Thoracic aorta (tissue), 2 donors: ENCODE measurements around the gene IRF3. TPM values are rescaled to one million over a fixed set of nuclear protein-coding genes. Genes with fewer than 3 reads are reported as not detected.

Experiments
- ATAC-seq: fragments of 150-250 bp; one replicate; pipeline ENCODE4 v1.8.0; 2017; ENCODE audit warnings: low read depth; ENCODE audit not compliant: insufficient number of reproducible peaks, low FRiP score
- DNase-seq: peaks from one replicate; pipeline ENCODE4 v3.0.0-alpha.2; 2020; ENCODE audit warnings: low spot score
- H3K27ac ChIP-seq, 2 donors: fragments of 200-600 bp; sonication (generic); 1 replicate in 1 of 2; 2 replicates in 1 of 2; pipeline ENCODE4 v1.5.1; 2016; ENCODE audit warnings: mild to moderate bottlenecking in 2 of 2, moderate library complexity in 2 of 2
- H3K27me3 ChIP-seq: fragments of 200-600 bp; sonication (generic); replicated peaks from 2 replicates; pipeline ENCODE4 v1.6.0; 2016; ENCODE audit warnings: mild to moderate bottlenecking; ENCODE audit not compliant: insufficient read depth
- H3K36me3 ChIP-seq: fragments of 200-600 bp; sonication (generic); one replicate; pipeline ENCODE4 v1.5.1; 2016
- H3K4me1 ChIP-seq, 2 donors: fragments of 200-600 bp; sonication (generic); 1 replicate in 1 of 2; 2 replicates in 1 of 2; pipeline versions ENCODE4 v1.5.1 to v1.6.0; 2016; ENCODE audit warnings: low read depth in 2 of 2, mild to moderate bottlenecking in 1 of 2; ENCODE audit not compliant: control insufficient read depth in 1 of 2
- H3K4me3 ChIP-seq: fragments of 200-600 bp; sonication (generic); 2 replicates; pipeline ENCODE4 v1.5.1; 2016; ENCODE audit warnings: mild to moderate bottlenecking
- H3K9me3 ChIP-seq: fragments of 200-600 bp; sonication (generic); 2 replicates; pipeline ENCODE4 v1.5.1; 2016
- total RNA-seq, 2 donors: library from RNA; depleted of rRNA; stranded (reverse); fragments of >200 nt; gene quantifications; one replicate each; pipeline versions ENCODE4 v1.1.0 to v1.2.3, GENCODE V29; 2016
- TF ChIP-seq, protein P1 (sequence below): fragments of 200-600 bp; sonication (generic); IDR thresholded peaks from one replicate; pipeline ENCODE4 v1.5.1; 2019; ENCODE audit warnings: antibody characterized with exemption

IRF3 gene
- total RNA-seq, 2 donors from 2014 or later, result 33.2 to 52.9 TPM

DNA sequence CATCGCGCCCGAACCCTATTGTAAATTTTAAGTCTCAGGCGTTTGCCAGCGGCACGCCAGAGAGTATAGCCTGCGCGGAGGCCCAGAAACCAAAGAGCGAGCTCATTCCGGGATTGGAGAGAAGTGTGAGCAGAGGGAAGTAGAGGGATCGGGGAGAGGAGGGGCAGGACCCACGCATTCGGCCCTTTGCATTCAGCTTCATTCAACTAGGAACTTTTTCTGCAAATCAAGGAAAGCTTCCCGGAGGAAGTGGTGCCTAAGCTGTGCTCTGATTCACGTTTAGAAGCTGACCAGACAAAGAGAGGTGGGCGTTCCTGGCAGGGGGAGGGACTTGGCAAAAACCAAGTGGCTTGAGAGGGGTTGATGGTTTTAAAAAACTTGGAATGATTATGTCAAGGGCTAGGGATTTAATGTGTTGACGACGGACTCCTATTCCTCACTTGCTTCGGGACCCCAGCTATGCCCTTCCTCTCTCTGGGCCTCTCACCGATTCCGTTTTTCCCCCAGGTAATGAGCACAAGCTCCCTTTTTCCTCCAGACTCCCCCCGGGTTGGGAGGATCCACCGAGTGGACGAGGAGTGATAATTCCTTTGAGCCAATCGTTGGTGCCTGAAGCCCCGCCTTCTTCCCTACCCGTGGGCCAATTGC is 10.6 kb upstream of the IRF3 start:
- Histone ChIP-seq H3K27me3 (no peaks in the 10 kb centered on the region), H3K36me3 (peaks cover 2% of the 10 kb centered on the region), H3K4me1 (peaks cover 24 to 46% of the 10 kb centered on the region in 2 donors), H3K9me3 (no peaks in the 10 kb centered on the region), H3K4me3 (peak overlapping the region; percentile 67), H3K27ac (peak overlapping the region; percentile 90 to 93)
- no peak for DNase-seq
- ATAC-seq, result peak; percentile 53
- TF ChIP-seq, protein P1, sequence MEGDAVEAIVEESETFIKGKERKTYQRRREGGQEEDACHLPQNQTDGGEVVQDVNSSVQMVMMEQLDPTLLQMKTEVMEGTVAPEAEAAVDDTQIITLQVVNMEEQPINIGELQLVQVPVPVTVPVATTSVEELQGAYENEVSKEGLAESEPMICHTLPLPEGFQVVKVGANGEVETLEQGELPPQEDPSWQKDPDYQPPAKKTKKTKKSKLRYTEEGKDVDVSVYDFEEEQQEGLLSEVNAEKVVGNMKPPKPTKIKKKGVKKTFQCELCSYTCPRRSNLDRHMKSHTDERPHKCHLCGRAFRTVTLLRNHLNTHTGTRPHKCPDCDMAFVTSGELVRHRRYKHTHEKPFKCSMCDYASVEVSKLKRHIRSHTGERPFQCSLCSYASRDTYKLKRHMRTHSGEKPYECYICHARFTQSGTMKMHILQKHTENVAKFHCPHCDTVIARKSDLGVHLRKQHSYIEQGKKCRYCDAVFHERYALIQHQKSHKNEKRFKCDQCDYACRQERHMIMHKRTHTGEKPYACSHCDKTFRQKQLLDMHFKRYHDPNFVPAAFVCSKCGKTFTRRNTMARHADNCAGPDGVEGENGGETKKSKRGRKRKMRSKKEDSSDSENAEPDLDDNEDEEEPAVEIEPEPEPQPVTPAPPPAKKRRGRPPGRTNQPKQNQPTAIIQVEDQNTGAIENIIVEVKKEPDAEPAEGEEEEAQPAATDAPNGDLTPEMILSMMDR, result no peak

DNA sequence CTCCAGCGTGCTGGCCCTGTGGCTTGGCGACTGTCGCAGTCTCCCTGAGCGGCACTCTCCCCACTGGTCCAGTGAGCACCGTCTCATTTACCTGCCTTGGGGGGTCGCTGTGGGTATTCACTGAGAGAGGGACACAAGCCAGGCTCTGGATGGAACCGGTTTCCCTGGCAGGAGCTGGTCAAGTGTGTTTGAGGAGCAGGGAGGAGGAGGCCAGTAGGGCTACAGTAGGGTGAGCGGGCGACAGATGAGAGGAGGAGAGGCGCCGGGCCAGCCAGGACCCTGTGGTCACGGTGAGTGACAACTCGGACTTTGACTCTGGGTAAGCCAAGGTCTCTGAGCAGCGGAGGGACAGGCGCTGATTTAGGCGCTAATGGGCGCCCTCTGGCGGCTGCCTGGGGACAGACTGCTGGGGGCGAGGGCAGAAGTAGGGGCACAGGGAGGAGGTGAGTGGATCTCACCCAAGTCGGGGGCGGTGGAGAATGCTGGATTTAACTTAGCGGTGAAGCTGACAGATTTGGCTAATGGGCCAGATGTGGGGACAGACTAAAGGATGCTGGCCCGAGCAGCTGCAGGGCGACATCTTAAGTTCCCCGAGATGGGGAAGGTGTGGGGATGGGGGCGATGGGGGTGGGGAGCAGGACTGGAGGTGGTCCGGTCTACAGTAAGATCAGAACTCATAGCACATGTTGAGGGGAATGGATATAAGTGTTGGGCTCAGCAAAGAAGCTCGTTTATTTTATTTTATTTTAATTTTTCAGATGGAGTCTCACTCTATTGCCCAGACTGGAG is 6.7 kb upstream of the IRF3 start:
- TF ChIP-seq, protein P1, result peak; percentile 92
- Histone ChIP-seq H3K4me1 (peaks cover 5 to 10% of the 10 kb centered on the region in 2 donors), H3K27ac (peak overlapping the region in 1 of 2 donors; percentile 48), H3K27me3 (no peaks in the 10 kb centered on the region), H3K9me3 (no peaks in the 10 kb centered on the region), H3K4me3 (peak overlapping the region; percentile 33), H3K36me3 (no peaks in the 10 kb centered on the region)
- ATAC-seq (no peak), DNase-seq (no peak)

DNA sequence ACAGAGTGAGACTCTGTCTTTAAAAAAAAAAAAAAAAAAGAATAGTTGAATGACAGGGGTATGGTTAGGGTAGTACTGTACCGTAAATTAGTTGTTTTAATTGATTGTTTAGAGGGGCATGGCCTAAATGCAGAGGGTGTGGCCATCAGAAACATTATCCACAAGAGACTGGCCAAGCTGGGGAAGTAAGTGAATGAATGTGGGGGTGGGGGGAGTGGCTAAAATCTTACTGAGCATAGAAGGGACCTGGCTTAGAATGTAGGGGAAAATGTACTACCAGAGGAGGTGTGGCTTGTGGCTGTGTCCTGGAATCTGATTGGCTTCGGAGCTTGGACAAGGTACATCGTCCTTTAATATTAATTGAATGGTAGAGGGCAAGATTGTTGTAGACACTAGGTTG is 3.9 kb upstream of the IRF3 start:
- Histone ChIP-seq H3K9me3 (no peaks in the 10 kb centered on the region), H3K36me3 (no peaks in the 10 kb centered on the region), H3K27me3 (no peaks in the 10 kb centered on the region), H3K4me1 (peaks cover 4 to 13% of the 10 kb centered on the region in 2 donors), H3K4me3 (no peak overlapping the region), H3K27ac (no peak overlapping the region)
- TF ChIP-seq, protein P1, result no peak
- ATAC-seq (no peak), DNase-seq (no peak)

DNA sequence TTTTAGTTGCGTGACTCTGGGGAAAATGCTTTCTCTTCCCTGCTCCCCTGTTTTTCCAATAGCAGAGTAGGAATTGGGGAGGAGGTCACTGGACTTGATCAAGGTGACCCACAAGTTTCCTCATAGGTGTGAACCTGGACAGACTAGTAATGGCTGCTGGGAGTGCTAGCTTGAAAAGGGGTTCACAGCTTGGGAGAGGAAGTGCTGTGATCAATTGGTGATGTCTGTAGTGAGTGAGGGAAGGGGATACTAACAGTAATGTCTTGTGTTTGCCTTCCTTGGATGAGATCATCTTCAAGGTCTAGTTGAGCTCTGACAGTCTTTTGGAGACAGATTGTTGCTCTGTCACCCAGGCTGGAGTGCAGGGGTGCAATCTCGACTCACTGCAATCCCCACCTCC is 1.8 kb upstream of the IRF3 start:
- no peaks in the 10 kb centered on the region for H3K27me3 ChIP-seq
- H3K27ac ChIP-seq, result no peak overlapping the region
- H3K4me3 ChIP-seq, result no peak overlapping the region
- ATAC-seq, result no peak
- no peaks in the 10 kb centered on the region for H3K9me3 ChIP-seq
- peaks cover 7% of the 10 kb centered on the region for H3K36me3 ChIP-seq
- H3K4me1 ChIP-seq, result peaks cover 10 to 23% of the 10 kb centered on the region in 2 donors
- TF ChIP-seq, protein P1, result no peak
- no peak for DNase-seq

DNA sequence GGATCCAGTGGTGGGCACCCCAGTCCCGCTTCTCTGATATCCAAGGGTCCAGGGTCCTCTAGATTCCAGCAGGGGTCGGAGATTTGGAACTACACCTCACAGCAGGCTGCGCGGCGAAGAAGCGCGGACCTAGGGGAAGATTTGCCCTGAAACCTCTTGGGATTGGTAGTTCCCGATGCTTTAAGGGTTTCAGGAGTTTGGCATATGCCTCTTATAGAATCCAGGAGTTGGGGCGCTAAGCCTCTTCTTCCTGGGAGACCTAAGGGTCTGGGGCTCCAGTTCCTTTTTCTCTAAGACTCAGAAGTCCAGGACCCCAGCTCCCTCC is 425 bp upstream of the IRF3 start:
- Histone ChIP-seq H3K36me3 (peaks cover 16% of the 10 kb centered on the region), H3K4me3 (peak overlapping the region; percentile 89), H3K4me1 (peaks cover 10 to 18% of the 10 kb centered on the region in 2 donors), H3K9me3 (no peaks in the 10 kb centered on the region), H3K27me3 (no peaks in the 10 kb centered on the region), H3K27ac (peak overlapping the region in 1 of 2 donors; percentile 93)
- no peak for DNase-seq
- ATAC-seq, result no peak
- TF ChIP-seq, protein P1, result no peak
